ENCODE results near the gene RAB14.

Gene RAB14

DNA sequence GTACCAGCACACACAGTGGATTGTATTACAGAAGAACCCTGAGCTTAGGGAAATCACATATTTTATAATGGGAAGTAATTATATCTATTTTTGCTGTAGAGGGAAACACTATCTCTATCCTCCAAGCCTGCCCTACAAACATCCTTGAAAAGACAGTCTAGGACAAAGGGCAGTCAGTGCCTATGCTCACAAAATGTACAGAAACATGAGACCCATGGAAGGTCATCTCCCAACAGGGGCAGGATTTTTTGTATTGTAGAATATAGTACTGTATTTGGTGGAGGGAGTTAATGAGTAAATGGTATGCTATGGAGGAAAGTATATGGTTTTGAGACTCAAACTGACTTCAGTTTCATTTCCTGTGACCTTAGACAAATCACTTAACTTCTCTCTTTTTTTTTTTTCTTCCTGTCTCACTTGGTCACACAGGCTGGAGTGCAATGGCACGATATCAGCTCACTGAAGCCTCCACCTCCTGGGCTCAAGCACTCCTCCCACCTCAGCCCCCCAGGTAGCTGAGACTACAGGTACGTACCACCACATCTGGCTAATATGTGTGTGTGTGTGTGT is 5.8 kb upstream of the RAB14 start:
- Histone ChIP-seq H3K36me3 (ENCODE audit: insufficient read depth, insufficient read length, low read length) (no peaks in the 10 kb centered on the region), H3K9ac (ENCODE audit: insufficient read length, low read depth) (no peak overlapping the region), H3K4me3 (ENCODE audit: insufficient read length, low read depth) (no peak overlapping the region), H3K27me3 (ENCODE audit: insufficient read depth, insufficient read length) (no peaks in the 10 kb centered on the region), H3K9me3 (ENCODE audit: insufficient read depth, low read length) (no peaks in the 10 kb centered on the region), H3K4me1 (ENCODE audit: insufficient read depth, insufficient read length) (no peaks in the 10 kb centered on the region)
- no peak for TF ChIP-seq SUZ12 (IDR thresholded peaks at IDR 0.05; ENCODE audit: extremely low read depth, insufficient read depth, insufficient read length)
- no peak for TF ChIP-seq YY1 (IDR thresholded peaks at IDR 0.05; ENCODE audit: insufficient read depth, insufficient read length)
- no peak for TF ChIP-seq ZNF274 (IDR thresholded peaks at IDR 0.05; ENCODE audit: low read depth, low read length)
- no peak for DNase-seq (ENCODE audit: low read depth, low spot score)

DNA sequence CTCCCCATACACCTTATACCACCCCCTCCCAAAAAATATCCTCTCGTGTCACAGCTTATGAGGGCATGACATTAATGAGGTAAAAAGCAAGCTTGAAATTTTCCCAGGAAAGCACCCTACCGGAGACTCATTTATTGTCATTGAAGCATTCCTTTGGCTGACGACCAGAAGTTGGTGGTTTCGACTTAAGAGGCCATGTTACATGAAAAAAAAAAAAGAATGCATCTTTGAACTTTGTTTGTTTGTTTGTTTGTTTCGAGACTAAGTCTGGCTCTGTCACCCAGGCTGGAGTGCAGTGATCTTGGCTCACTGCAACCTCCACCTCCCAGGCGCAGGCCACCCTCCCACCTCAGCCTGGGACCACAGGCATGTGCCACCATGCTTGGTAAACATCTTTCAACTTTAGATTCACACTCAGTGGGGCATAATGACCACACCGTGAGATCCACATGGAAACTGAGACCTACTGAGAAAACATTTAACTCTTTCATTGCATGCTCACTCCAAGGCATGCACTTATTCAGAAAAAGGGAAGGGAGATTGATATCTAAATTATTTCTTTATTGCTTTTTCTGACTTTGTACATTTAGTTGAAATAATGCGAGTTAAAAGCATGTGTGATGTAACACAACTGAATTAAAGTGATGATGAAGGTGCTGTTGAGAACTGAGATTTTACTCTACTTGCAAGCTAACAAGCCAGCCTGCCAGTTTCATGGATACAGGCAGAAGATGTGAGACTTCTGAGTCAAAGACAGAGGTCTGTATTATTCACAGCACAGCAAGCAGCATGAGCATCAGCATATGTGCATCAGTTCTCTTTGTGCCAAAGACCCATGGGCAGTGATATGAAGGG is 5.1 kb upstream of the RAB14 start:
- TF ChIP-seq SUZ12 (IDR thresholded peaks at IDR 0.05; ENCODE audit: extremely low read depth, insufficient read depth, insufficient read length): no peak
- TF ChIP-seq ZNF274 (IDR thresholded peaks at IDR 0.05; ENCODE audit: low read depth, low read length): no peak
- TF ChIP-seq YY1 (IDR thresholded peaks at IDR 0.05; ENCODE audit: insufficient read depth, insufficient read length): no peak
- Histone ChIP-seq H3K4me1 (ENCODE audit: insufficient read depth, insufficient read length) (no peaks in the 10 kb centered on the region), H3K9me3 (ENCODE audit: insufficient read depth, low read length) (no peaks in the 10 kb centered on the region), H3K9ac (ENCODE audit: insufficient read length, low read depth) (no peak overlapping the region), H3K27me3 (ENCODE audit: insufficient read depth, insufficient read length) (no peaks in the 10 kb centered on the region), H3K4me3 (ENCODE audit: insufficient read length, low read depth) (no peak overlapping the region), H3K36me3 (ENCODE audit: insufficient read depth, insufficient read length, low read length) (no peaks in the 10 kb centered on the region)
- no peak for DNase-seq (ENCODE audit: low read depth, low spot score)

DNA sequence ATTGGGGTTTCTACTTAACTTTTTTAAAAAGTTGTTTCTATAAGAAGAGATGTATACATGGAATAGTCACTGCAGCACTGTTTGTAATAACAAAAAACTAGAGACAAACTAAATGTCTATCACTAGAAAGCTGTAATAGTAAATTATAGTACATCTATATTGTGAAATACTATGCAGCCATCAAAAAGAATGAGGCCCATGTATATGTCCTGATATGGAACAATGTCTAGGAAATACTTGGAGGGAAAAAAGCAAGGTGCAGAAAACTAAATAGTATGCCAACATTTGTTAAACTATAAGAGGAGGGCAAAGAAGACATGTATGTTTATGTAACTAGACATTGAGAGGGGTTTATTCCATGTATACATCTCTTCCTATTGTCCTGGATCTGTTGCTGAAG is 2.9 kb upstream of the RAB14 start:
- no peaks in the 10 kb centered on the region for H3K36me3 ChIP-seq (ENCODE audit: insufficient read depth, insufficient read length, low read length)
- H3K4me1 ChIP-seq (ENCODE audit: insufficient read depth, insufficient read length): no peaks in the 10 kb centered on the region
- no peak for DNase-seq (ENCODE audit: low read depth, low spot score)
- H3K4me3 ChIP-seq (ENCODE audit: insufficient read length, low read depth): no peak overlapping the region
- TF ChIP-seq SUZ12 (IDR thresholded peaks at IDR 0.05; ENCODE audit: extremely low read depth, insufficient read depth, insufficient read length): no peak
- H3K27me3 ChIP-seq (ENCODE audit: insufficient read depth, insufficient read length): no peaks in the 10 kb centered on the region
- H3K9me3 ChIP-seq (ENCODE audit: insufficient read depth, low read length): no peaks in the 10 kb centered on the region
- H3K9ac ChIP-seq (ENCODE audit: insufficient read length, low read depth): no peak overlapping the region

DNA sequence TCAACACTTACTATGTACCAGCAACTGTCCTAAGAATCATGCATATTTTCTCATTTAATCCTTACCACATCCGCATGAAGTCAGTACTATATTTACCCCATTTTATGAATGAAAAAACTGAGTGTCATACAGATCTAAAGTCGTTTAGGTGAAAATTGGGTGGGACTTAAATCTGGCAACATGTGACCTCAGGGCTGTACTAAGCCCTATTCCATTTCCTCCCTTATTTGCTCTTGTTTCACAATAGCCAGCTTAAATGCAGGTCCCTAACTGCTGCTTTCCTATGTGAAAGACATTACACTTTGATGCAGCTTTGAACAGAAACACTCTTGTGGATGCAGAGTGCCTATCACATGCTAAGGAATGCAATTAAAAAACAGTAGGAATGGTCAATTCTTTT is 2.5 kb upstream of the RAB14 start:
- H3K9me3 ChIP-seq (ENCODE audit: insufficient read depth, low read length): no peaks in the 10 kb centered on the region
- no peaks in the 10 kb centered on the region for H3K27me3 ChIP-seq (ENCODE audit: insufficient read depth, insufficient read length)
- DNase-seq (ENCODE audit: low read depth, low spot score): no peak
- no peak overlapping the region for H3K9ac ChIP-seq (ENCODE audit: insufficient read length, low read depth)
- TF ChIP-seq ZNF274 (IDR thresholded peaks at IDR 0.05; ENCODE audit: low read depth, low read length) (no peak), SUZ12 (IDR thresholded peaks at IDR 0.05; ENCODE audit: extremely low read depth, insufficient read depth, insufficient read length) (no peak), YY1 (IDR thresholded peaks at IDR 0.05; ENCODE audit: insufficient read depth, insufficient read length) (no peak)
- no peaks in the 10 kb centered on the region for H3K36me3 ChIP-seq (ENCODE audit: insufficient read depth, insufficient read length, low read length)
- H3K4me3 ChIP-seq (ENCODE audit: insufficient read length, low read depth): no peak overlapping the region
- H3K4me1 ChIP-seq (ENCODE audit: insufficient read depth, insufficient read length): no peaks in the 10 kb centered on the region

DNA sequence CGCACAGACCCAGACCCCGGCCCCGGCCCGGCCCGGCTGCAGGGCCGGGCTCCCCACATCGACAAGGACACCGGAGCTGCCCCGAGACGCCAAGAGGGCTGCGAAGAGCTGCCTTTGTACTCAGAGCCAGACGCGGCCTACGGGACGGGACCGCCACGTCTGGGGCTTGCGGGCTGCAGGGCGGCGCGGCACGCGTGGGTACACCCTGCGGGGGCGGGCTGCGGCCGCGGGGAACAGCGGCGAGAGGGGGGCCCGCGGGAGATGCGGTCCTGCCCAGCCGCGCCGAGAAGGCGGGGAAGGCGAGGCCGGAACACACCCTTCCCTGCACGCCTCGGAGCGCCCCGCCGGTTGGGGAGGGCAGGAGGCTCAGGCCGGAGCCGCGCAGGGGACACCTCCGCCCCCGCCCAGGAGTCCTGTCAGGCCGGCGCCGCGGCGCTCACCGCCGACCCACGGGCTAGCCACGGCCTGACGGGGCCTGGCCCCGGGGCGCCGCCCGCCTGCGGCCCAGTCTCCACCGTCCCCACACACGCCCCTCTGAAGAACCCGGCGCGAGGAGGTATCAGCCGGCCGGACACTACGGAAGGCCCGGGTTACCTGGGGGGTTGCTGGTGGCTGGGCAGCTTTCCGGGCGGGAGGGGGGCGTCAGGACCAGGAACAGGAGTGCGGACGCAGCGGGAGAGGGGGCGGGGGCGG is 478 bp downstream of the RAB14 start:
- Histone ChIP-seq H3K9ac (ENCODE audit: insufficient read length, low read depth) (peak overlapping the region; percentile 94), H3K4me1 (ENCODE audit: insufficient read depth, insufficient read length) (no peaks in the 10 kb centered on the region), H3K9me3 (ENCODE audit: insufficient read depth, low read length) (no peaks in the 10 kb centered on the region), H3K36me3 (ENCODE audit: insufficient read depth, insufficient read length, low read length) (no peaks in the 10 kb centered on the region), H3K27me3 (ENCODE audit: insufficient read depth, insufficient read length) (no peaks in the 10 kb centered on the region), H3K4me3 (ENCODE audit: insufficient read length, low read depth) (peak overlapping the region; percentile 79)
- TF ChIP-seq YY1 (IDR thresholded peaks at IDR 0.05; ENCODE audit: insufficient read depth, insufficient read length): no peak
- no peak for TF ChIP-seq SUZ12 (IDR thresholded peaks at IDR 0.05; ENCODE audit: extremely low read depth, insufficient read depth, insufficient read length)
- TF ChIP-seq ZNF274 (IDR thresholded peaks at IDR 0.05; ENCODE audit: low read depth, low read length): no peak
- no peak for DNase-seq (ENCODE audit: low read depth, low spot score)

DNA sequence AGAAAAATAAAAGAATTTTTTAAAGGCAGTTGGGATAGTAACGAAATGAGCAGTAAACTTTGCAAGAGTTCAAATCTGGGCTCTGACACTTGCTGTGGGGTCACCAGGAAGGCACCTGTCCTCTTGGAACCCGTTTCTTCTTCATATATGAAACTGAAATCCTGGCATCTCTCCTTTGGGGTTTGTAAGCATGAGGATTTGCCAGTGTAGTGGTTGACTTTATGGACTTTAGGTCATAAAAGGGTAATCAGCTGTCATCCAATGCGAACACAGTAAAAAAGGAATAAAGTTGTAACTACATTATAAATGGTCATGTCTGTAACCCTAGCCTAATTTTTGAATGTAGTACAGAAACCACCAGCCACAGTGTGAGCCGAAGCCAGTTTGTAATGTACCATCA is 1.3 kb downstream of the RAB14 start:
- Histone ChIP-seq H3K9ac (ENCODE audit: insufficient read length, low read depth) (peak overlapping the region; percentile 94), H3K27me3 (ENCODE audit: insufficient read depth, insufficient read length) (no peaks in the 10 kb centered on the region), H3K9me3 (ENCODE audit: insufficient read depth, low read length) (no peaks in the 10 kb centered on the region), H3K4me1 (ENCODE audit: insufficient read depth, insufficient read length) (no peaks in the 10 kb centered on the region), H3K36me3 (ENCODE audit: insufficient read depth, insufficient read length, low read length) (no peaks in the 10 kb centered on the region), H3K4me3 (ENCODE audit: insufficient read length, low read depth) (peak overlapping the region; percentile 79)
- no peak for DNase-seq (ENCODE audit: low read depth, low spot score)
- TF ChIP-seq SUZ12 (IDR thresholded peaks at IDR 0.05; ENCODE audit: extremely low read depth, insufficient read depth, insufficient read length) (no peak), YY1 (IDR thresholded peaks at IDR 0.05; ENCODE audit: insufficient read depth, insufficient read length) (no peak), ZNF274 (IDR thresholded peaks at IDR 0.05; ENCODE audit: low read depth, low read length) (no peak)

DNA sequence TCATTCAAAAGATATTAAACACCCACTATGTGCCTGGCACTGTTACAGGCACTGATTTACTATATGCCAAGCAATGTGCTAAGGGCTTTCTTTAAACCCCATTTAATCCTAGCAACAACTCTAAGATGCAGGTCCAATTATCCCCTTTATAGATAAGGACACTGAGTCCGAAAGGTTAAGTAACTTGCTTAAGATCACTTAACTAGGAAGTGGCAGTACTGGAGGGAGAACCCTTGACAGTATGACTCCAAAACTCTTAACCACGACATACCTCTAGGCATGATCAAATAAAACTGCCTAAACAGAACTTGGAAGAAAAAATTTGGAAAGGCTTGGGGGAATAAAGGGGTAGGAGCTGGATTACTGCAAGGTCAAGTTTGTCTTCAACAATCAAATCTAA is 1.7 kb downstream of the RAB14 start:
- H3K9ac ChIP-seq (ENCODE audit: insufficient read length, low read depth): no peak overlapping the region
- no peaks in the 10 kb centered on the region for H3K4me1 ChIP-seq (ENCODE audit: insufficient read depth, insufficient read length)
- no peak for TF ChIP-seq ZNF274 (IDR thresholded peaks at IDR 0.05; ENCODE audit: low read depth, low read length)
- no peaks in the 10 kb centered on the region for H3K36me3 ChIP-seq (ENCODE audit: insufficient read depth, insufficient read length, low read length)
- H3K4me3 ChIP-seq (ENCODE audit: insufficient read length, low read depth): peak overlapping the region; percentile 79
- DNase-seq (ENCODE audit: low read depth, low spot score): no peak
- H3K27me3 ChIP-seq (ENCODE audit: insufficient read depth, insufficient read length): no peaks in the 10 kb centered on the region
- H3K9me3 ChIP-seq (ENCODE audit: insufficient read depth, low read length): no peaks in the 10 kb centered on the region

Measured in NT2/D1 (cell line).